ENCODE data around the gene GPR142. TPM values are rescaled to one million over a fixed set of nuclear protein-coding genes. Genes with fewer than 3 reads are reported as not detected.

Gene GPR142
- total and polyA plus RNA-seq, 10 of the 15 experiments (the other 5 are each of a cell fraction or from before 2014, with no cell fraction given): not detected

- ATAC-seq (no peak), FAIRE-seq (no peak)
- SMC1A ChIA-PET (ENCODE audit: uncharacterized antibody, unreplicated experiment): interaction anchor here (1.3 to 1.7 kb wide), 2 partner anchors 9 to 10 kb away, joined by 4 to 5 read pairs; no protein-coding TSS in a partner anchor
Measured at GRCh38 chr17:74402048-74402447, 34.7 kb downstream of the GPR142 start.

More at GRCh38 chr17:74402048-74402447, 34.7 kb downstream of the GPR142 start:
- in situ Hi-C loops (cut with MboI): no loop called here
- intact Hi-C loops (cut with micrococcal nuclease; ENCODE audit: unreplicated experiment): no loop called here
- Histone ChIP-seq H3K27me3 (replicated peaks in 1 of 2; ENCODE audit: control insufficient read depth in 2 of 2, insufficient read depth in 2 of 2, low read length in 1 of 2) (no peaks in the 10 kb centered on the region; a peak in 1 of 4 replicates), H2AFZ (ENCODE audit: control insufficient read depth, low read depth, low read length) (no peak overlapping the region), H3K36me3 (ENCODE audit: control insufficient read depth in 2 of 2, insufficient read depth in 2 of 2, low read length in 1 of 2) (no peaks in the 10 kb centered on the region), H3K27ac (ENCODE audit: control insufficient read depth, insufficient read depth) (no peak overlapping the region), H3K79me2 (ENCODE audit: control insufficient read depth, insufficient read depth, low read length) (no peaks in the 10 kb centered on the region), H3K4me2 (ENCODE audit: control insufficient read depth, insufficient read depth) (no peak overlapping the region), H3K4me3 (no peak overlapping the region), H3K9ac (ENCODE audit: control insufficient read depth, insufficient read depth, low read length) (no peak overlapping the region), H3K9me3 (replicated peaks; ENCODE audit: control insufficient read depth, insufficient read depth, low read length) (no peaks in the 10 kb centered on the region), H4K20me1 (ENCODE audit: control insufficient read depth, insufficient read depth) (no peaks in the 10 kb centered on the region), H3K4me1 (ENCODE audit: control insufficient read depth, insufficient read depth, low read length) (no peaks in the 10 kb centered on the region)
- ChIA-PET RAD21 (ENCODE audit: unreplicated experiment) (no interaction called here), CTCF (interaction anchor here (0.9 kb wide), 1 partner anchor 53 kb away, joined by 4 read pairs; no protein-coding TSS in a partner anchor), POLR2A (no interaction called here)
- TF ChIP-seq MYC (IDR thresholded peaks at IDR 0.05; ENCODE audit: insufficient read depth, insufficient read length, insufficient replicate concordance, low read length, severe bottlenecking): no peak
- TF ChIP-seq CTCF (IDR thresholded peaks at IDR 0.05 in 2 of 3, conservative IDR thresholded peaks at IDR 0.05 in 1 of 3; ENCODE audit: control insufficient read depth in 2 of 3, extremely low read depth in 1 of 3, insufficient read depth in 1 of 3, low read depth in 3 of 3, low read length in 3 of 3): no peak
- no TSS peak for BruUV-seq (replicated peaks)
- 27% methylated on average over 7 of the region's 7 CpGs for WGBS (ENCODE audit: insufficient coverage, insufficient replicate concordance, low lambda C conversion rate, missing lambda C conversion rate)
- no peak for DNase-seq (ENCODE audit: low read depth, low spot score)

Data from GM12878 (cell line).